HS-5 (cell line): ENCODE measurements around the gene KIAA0930.

Source experiments
- DNase-seq: peaks from one replicate; pipeline ENCODE4 v3.0.0-alpha.2; 2012; ENCODE audit warnings: low read depth

KIAA0930 gene

DNA sequence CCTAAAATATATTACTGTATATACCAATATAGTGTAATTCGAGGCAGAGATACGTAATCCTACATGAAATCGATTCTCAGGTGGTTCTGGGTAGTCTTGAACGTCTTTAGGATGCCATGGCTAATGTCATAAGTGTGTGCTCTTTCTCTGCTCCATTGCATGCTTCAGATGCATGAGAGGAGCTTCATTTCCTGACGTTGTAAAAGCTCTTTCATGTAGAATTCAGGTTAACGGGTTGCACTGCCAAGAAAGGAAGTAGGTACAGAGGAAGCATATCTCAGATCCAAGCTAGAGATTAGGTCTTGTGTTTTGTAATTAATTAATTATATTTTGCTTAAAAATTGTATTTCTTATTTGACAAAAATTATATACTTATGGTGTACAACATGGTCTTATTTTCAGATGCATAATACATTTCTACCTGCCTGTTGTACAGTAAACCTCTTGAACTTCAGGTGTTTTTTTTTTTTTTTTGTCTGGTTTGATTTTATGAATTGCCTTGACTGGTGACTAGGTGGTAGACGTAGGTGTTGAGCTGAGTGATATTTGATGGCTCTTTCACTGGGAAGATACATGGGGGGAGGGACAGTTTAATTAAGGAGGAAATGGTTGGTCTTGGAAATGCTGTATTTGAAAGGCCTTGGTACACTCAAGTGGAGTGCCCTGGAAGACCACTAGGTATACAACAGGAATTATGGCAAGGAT is 67.7 kb downstream of the KIAA0930 start:
- no peak for DNase-seq

DNA sequence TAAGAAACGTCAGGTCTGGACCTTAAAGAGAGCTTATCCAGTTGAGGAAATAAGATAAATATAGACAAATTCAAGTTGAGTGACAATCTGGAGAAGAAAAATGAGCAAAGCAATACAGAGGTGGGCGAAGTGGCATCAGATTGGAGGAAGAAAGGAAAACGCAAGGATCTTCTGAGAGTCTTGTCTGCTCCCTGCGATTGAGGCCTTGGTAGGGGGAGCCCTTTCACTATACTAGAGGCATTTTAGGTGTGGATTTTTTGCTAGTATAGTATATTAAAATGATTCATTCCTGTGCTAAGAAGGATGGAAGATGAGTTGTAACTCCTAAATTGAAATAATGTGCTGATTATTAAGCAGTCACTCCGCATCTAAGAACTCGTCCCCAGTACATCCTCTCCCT is 68.9 kb downstream of the KIAA0930 start:
- no peak for DNase-seq

- DNase-seq: no peak
Observed at GRCh38 chr22:45169591-45170466, 70.9 kb downstream of the KIAA0930 start.

DNA sequence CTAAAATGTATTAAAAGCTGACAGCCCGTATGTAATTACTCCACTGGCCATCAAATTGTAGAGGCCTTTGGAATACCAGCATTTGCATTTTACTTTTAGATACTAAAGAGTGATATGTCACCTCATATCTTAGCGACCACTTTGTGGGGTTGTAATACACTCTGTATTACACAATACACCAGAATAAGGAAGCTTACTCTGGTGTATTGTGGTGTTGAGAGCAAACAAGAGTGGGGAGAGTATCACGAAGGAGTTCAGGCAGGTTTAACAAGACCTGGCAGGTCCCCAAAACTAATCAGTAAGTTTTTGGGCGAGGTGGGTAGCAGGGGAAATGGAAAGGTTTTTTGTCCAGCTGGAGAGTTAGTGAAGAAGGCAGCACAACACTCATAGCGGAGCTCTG is 73.8 kb downstream of the KIAA0930 start:
- DNase-seq: no peak

GRCh38 chr22:45164270-45165088 is 76.2 kb downstream of the KIAA0930 start:
- DNase-seq: no peak

DNA sequence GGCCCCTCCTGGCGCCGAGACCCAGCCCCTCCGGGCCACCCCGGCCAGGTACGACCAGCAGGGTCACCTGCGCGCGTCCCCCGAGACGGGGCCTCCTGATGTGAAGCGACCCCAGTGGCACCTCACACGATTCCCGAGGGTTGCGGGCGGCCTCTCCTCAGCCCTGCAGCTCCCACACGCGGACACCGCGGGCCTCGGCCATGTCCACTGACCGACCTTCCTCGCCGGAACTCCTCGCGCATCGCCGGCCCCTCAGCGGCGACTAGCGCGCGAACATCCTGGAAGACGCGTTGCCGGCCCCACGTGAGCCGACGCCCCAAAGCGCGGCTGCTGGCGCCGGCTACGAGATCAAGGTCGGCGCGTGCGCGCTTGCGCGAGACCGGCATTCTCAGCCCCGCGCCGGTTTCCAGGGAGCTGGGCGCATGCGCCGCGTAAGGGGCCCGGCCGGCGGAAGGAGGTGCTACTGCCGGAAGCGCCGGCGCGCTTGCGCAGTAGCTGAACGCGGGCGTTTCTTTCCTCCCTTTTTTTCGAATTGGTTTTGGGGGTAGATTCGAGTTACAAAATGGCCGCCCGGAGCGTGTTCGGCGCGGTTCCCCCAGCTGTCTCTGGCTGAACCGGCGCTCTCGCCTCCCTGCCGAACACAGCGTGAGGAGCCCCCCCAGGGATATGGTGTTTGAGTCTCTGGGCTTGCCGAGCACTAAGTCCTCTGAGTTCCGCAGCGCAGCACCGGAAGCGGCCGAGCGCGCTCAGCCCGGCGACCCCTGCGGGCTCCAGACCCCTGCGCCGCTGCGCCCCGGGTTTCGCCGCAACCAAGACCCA is 77.0 kb downstream of the KIAA0930 start, which contains the start of gene NUP50:
Gene NUP50, plus strand, starts transcription at position 475 of the 819 bp plus-strand sequence. CDS start 4,253 bp downstream, outside the sequence.
- DNase-seq: peak; percentile 85

GRCh38 chr22:45163099-45163450 is 77.6 kb downstream of the KIAA0930 start:
- no peak for DNase-seq

- no peak for DNase-seq
Observed at GRCh38 chr22:45162531-45162930, 78.2 kb downstream of the KIAA0930 start.

- DNase-seq: no peak
Observed at GRCh38 chr22:45159652-45160462, 80.8 kb downstream of the KIAA0930 start.

DNA sequence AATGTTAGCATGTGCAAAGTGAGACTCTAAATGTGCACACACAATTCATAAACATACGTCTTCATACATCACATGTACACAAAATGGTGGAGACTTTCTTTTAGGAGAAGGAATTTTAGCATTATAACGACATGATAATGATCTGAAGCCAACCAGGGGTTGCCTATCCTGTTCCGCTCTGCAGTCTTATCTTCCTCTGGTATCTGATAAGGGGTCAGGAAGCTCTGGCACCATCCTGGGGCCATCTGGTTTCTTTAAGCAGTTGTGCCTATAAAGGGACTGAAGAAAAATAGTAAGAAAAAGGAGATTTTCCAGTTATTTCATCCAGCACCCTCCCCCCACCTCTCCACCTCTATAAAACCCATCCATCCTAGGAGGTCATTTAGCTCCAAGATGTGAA is 82.8 kb downstream of the KIAA0930 start:
- no peak for DNase-seq

DNA sequence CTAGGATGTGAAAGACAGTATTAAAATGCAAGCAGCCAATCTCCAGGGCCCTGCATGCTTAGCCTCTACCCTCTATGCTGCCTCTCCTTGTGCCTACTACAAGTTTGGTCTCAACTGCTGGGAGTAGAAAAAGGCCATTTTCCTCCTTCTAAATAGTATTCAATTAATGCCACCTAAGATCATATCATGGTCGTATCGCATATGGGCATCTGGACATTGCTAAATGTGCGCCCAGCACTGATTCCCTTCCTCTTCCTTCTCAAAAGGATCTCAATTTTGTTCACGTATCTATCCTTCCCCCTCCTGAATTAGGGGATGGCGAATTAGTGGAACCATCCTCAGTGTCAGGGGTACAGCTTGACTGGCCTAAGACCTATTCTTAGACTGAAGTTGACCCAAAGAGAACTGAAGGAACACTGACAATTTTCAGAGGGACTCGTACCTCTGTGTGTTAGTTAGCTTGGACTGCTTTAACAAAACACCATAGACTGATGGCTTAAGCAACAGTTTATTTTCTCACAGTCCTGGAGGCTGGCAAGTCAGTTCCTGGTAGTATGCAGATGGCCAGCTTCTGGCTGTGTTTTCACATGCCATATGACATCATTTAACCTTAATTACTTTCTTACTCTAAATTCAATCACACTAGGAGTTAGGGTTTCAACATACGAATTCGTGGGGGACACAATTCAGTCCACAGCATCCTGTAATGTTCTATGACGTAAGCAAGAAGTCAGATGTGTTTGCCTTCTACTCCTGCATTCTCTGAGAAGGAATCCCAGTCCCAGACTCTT is 85.4 kb downstream of the KIAA0930 start:
- no peak for DNase-seq

GRCh38 chr22:45154383-45154782 is 86.3 kb downstream of the KIAA0930 start:
- peak; percentile 51 for DNase-seq

GRCh38 chr22:45151503-45151902 is 89.2 kb downstream of the KIAA0930 start:
- DNase-seq: no peak

DNA sequence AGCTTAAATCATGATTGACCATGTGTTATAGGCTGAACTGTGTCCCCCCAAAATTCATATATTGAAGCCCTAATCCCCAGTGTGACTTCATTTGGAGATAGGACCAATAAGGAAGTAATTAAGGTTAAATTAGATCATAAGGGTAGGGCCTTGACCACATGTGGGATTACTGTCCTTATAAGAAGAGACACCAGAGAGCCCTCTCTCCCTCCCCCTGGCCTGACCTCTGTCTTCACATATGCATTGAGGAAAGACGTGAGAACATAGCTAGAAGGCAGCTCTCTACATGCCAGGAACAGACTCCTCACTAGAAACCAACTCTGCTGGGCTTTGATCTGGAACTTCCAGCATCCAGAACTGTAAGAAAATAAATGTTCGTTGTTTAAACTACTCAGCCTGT is 90.6 kb downstream of the KIAA0930 start:
- no peak for DNase-seq

GRCh38 chr22:45149671-45150070 is 91.0 kb downstream of the KIAA0930 start:
- no peak for DNase-seq

DNA sequence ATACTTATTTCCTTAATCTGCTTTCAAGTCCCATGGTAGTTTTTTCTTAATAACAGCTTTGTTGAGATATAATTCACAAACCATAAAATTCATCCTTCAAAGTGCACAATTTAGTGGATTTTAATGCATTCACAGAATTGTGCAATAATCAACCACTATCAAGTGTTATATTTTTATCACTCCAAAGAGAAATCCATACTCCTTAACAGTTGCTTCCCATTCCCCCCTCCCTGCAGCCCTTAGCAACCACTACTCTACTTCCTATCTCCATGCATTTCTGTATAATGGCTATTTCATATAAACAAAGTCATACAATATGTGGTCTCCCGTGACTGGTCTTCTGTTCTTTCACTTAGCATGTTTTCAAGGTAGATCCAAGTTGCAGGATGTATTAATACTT is 95.8 kb downstream of the KIAA0930 start:
- no peak for DNase-seq

- DNase-seq: no peak
Observed at GRCh38 chr22:45142376-45142775, 98.3 kb downstream of the KIAA0930 start.
